GM19438 (cell line): ENCODE results near the gene ENPP6.
"Not testable (repeated sequence)": the region's sequence is repeated elsewhere in the genome, so short reads cannot be mapped to it uniquely, and the experiment has no call there.

Experiments used
- ATAC-seq: cut with Tn5 transposase; IDR thresholded peaks from one replicate; pipeline ENCODE4 v1.9.1; 2021; ENCODE audit warnings: low read depth; ENCODE audit not compliant: unreplicated experiment

The ENPP6 gene

GRCh38 chr4:184237612-184238011 lies 19.9 kb upstream of the ENPP6 start:
- no peak for ATAC-seq

GRCh38 chr4:184235526-184235925 lies 17.9 kb upstream of the ENPP6 start:
- ATAC-seq = no peak

- ATAC-seq = no peak
Measured at GRCh38 chr4:184234155-184234554, 16.5 kb upstream of the ENPP6 start.

GRCh38 chr4:184232975-184233374 lies 15.3 kb upstream of the ENPP6 start:
- ATAC-seq = no peak

- ATAC-seq = no peak
Measured at GRCh38 chr4:184232202-184232601, 14.5 kb upstream of the ENPP6 start.

GRCh38 chr4:184231573-184231972 lies 13.9 kb upstream of the ENPP6 start:
- ATAC-seq = no peak

GRCh38 chr4:184228056-184228705 lies 10.5 kb upstream of the ENPP6 start:
- no peak for ATAC-seq

GRCh38 chr4:184216515-184216914 lies 1.2 kb downstream of the ENPP6 start:
- no peak for ATAC-seq

GRCh38 chr4:184215709-184216328 lies 1.9 kb downstream of the ENPP6 start:
- no peak for ATAC-seq

GRCh38 chr4:184214931-184215330 lies 2.7 kb downstream of the ENPP6 start:
- ATAC-seq = no peak

- ATAC-seq = not testable (repeated sequence)
Measured at GRCh38 chr4:184207734-184208607, 9.7 kb downstream of the ENPP6 start.

- no peak for ATAC-seq
Measured at GRCh38 chr4:184205243-184205642, 12.4 kb downstream of the ENPP6 start.

GRCh38 chr4:184203300-184203699 lies 14.4 kb downstream of the ENPP6 start:
- ATAC-seq = no peak

- ATAC-seq = no peak
Measured at GRCh38 chr4:184201179-184201578, 16.5 kb downstream of the ENPP6 start.

- ATAC-seq = no peak
Measured at GRCh38 chr4:184200296-184200695, 17.4 kb downstream of the ENPP6 start.

GRCh38 chr4:184199780-184200179 lies 17.9 kb downstream of the ENPP6 start:
- ATAC-seq = no peak

- no peak for ATAC-seq
Measured at GRCh38 chr4:184198190-184198589, 19.5 kb downstream of the ENPP6 start.

GRCh38 chr4:184197536-184198082 lies 20.1 kb downstream of the ENPP6 start:
- ATAC-seq = no peak

GRCh38 chr4:184196730-184197385 lies 20.8 kb downstream of the ENPP6 start:
- ATAC-seq = no peak
